WERI-Rb-1 (cell line): Measurements from ENCODE around the gene COL16A1.

Experiments used
- DNase-seq: peaks from one replicate; pipeline ENCODE4 v3.0.0-alpha.2; 2020
- H3K27ac ChIP-seq: fragments of 250-450 bp; sonication (Bioruptor Pico); 2 replicates; pipeline ENCODE4 v1.5.1; 2020; ENCODE audit warnings: mild to moderate bottlenecking, moderate library complexity
- H3K27me3 ChIP-seq: fragments of 250-450 bp; sonication (Bioruptor Pico); 2 replicates; pipeline ENCODE4 v1.5.1; 2021; ENCODE audit warnings: mild to moderate bottlenecking, low read depth, moderate library complexity; ENCODE audit not compliant: insufficient read depth, severe bottlenecking
- H3K36me3 ChIP-seq: fragments of 250-450 bp; sonication (Bioruptor Pico); 2 replicates; pipeline ENCODE4 v1.5.1; 2020; ENCODE audit warnings: mild to moderate bottlenecking, moderate library complexity
- H3K4me3 ChIP-seq: 2 replicates; pipeline ENCODE4 v1.5.1; 2011; ENCODE audit warnings: low read depth, mild to moderate bottlenecking, control low read depth, low read length
- H3K9me3 ChIP-seq: fragments of 250-450 bp; sonication (Bioruptor Pico); 2 replicates; pipeline ENCODE4 v1.5.1; 2021; ENCODE audit warnings: mild to moderate bottlenecking, moderate library complexity; ENCODE audit not compliant: severe bottlenecking
- TF ChIP-seq, protein P1 (sequence below): IDR thresholded peaks from 2 replicates; pipeline ENCODE4 v1.5.1; 2011; ENCODE audit warnings: low read depth, mild to moderate bottlenecking, control low read depth, inconsistent platforms, low read length

COL16A1 gene

GRCh38 chr1:31702836-31703404, 897 bp downstream of the COL16A1 start:
- H3K27me3 ChIP-seq: no peaks in the 10 kb centered on the region
- no peaks in the 10 kb centered on the region for H3K36me3 ChIP-seq
- H3K9me3 ChIP-seq: no peaks in the 10 kb centered on the region
- TF ChIP-seq, protein P1, sequence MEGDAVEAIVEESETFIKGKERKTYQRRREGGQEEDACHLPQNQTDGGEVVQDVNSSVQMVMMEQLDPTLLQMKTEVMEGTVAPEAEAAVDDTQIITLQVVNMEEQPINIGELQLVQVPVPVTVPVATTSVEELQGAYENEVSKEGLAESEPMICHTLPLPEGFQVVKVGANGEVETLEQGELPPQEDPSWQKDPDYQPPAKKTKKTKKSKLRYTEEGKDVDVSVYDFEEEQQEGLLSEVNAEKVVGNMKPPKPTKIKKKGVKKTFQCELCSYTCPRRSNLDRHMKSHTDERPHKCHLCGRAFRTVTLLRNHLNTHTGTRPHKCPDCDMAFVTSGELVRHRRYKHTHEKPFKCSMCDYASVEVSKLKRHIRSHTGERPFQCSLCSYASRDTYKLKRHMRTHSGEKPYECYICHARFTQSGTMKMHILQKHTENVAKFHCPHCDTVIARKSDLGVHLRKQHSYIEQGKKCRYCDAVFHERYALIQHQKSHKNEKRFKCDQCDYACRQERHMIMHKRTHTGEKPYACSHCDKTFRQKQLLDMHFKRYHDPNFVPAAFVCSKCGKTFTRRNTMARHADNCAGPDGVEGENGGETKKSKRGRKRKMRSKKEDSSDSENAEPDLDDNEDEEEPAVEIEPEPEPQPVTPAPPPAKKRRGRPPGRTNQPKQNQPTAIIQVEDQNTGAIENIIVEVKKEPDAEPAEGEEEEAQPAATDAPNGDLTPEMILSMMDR: no peak
- no peak for DNase-seq
- no peak overlapping the region for H3K27ac ChIP-seq
- no peak overlapping the region for H3K4me3 ChIP-seq

DNA sequence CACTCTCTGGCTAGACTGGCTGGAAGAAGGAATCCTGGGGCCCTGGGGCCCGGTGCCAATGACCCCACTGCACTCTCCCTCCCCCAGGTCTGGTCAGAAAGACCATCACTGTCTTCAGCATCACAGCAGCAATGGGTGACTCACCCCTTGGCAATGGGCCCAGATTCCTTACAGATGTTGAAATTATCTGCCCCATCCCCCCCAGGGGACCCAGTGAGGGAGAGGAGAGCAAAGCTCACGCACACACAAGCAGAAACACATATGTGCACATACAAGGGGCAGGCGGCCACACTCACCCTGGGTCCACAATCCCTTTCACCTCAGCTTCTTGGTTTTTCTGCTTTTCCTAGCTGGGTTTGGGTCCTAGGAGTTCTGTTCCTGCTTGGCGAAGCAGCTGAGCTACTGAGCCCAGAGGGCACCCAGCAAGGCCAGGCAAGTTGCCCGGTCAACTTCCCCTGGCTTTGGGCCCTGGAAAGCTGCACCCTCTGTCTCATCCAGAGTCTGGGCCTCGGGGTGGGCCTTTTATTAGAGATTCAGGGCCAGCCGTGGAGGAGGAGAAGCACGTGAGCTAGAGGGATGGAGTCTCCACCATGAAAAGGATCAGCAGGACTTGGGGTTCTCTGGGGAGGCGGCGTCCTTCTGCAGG, 2.6 kb downstream of the COL16A1 start:
- H3K9me3 ChIP-seq: no peaks in the 10 kb centered on the region
- no peaks in the 10 kb centered on the region for H3K27me3 ChIP-seq
- H3K4me3 ChIP-seq: no peak overlapping the region
- no peaks in the 10 kb centered on the region for H3K36me3 ChIP-seq
- TF ChIP-seq, protein P1: no peak
- DNase-seq: no peak
- H3K27ac ChIP-seq: no peak overlapping the region

GRCh38 chr1:31700468-31701090, 3.2 kb downstream of the COL16A1 start:
- Histone ChIP-seq H3K27me3 (no peaks in the 10 kb centered on the region), H3K9me3 (no peaks in the 10 kb centered on the region), H3K4me3 (no peak overlapping the region), H3K36me3 (no peaks in the 10 kb centered on the region), H3K27ac (no peak overlapping the region)
- TF ChIP-seq, protein P1: no peak
- no peak for DNase-seq

GRCh38 chr1:31699341-31699891, 4.4 kb downstream of the COL16A1 start:
- no peaks in the 10 kb centered on the region for H3K36me3 ChIP-seq
- H3K4me3 ChIP-seq: no peak overlapping the region
- H3K27me3 ChIP-seq: no peaks in the 10 kb centered on the region
- H3K9me3 ChIP-seq: no peaks in the 10 kb centered on the region
- no peak overlapping the region for H3K27ac ChIP-seq
- TF ChIP-seq, protein P1: no peak
- no peak for DNase-seq

DNA sequence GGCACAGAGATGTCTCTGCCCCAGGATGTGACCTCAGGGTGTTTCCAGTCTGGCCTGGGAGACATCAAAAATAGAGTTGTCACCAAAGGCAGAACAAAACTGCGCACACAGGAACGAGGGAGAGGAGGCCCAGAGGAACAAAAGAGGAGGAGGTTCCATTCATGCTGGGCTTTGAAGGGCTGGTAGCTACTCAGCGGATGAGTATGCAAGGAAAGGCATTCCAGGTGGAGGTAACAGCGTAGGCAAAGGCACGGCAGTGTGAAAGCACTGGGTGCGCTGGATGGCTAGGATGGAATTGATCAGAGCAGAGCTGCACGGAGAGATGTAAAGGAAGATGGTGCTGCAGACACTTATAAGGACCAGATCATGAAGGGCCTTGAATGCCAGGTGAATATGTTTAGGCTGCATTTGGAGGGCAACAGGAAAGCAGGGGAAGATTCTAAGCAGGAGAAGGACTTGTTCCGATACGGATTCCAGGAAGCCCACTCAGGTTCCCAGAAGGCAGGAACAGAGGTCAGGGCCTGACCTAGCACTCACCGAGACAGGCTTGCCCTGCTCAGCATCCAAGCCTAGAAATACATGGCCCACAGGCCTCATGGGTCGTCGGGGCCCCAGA, 6.3 kb downstream of the COL16A1 start:
- Histone ChIP-seq H3K27ac (no peak overlapping the region), H3K27me3 (no peaks in the 10 kb centered on the region), H3K9me3 (no peaks in the 10 kb centered on the region), H3K4me3 (no peak overlapping the region), H3K36me3 (no peaks in the 10 kb centered on the region)
- TF ChIP-seq, protein P1: no peak
- DNase-seq: no peak
